Neuronal stem cell (in vitro differentiated cells): ENCODE results near the gene KIAA1671.

Source experiments
- DNase-seq: peaks from one replicate; pipeline ENCODE4 v3.0.0-alpha.2; 2013; ENCODE audit warnings: low spot score
- H2AFZ ChIP-seq: one replicate; pipeline ENCODE4 v1.6.1; 2013; ENCODE audit warnings: mild to moderate bottlenecking, low read length, inconsistent platforms
- H2AK5ac ChIP-seq: 2 replicates; pipeline ENCODE4 v1.6.1; 2013; ENCODE audit warnings: low read depth, mild to moderate bottlenecking, inconsistent platforms, low read length, moderate library complexity, mixed read lengths
- H2BK120ac ChIP-seq: 2 replicates; pipeline ENCODE4 v1.6.1; 2013; ENCODE audit warnings: low read depth, mild to moderate bottlenecking, inconsistent platforms, low read length, moderate library complexity, mixed read lengths
- H2BK12ac ChIP-seq: one replicate; pipeline ENCODE4 v1.6.1; 2013; ENCODE audit warnings: low read length, inconsistent platforms
- H2BK15ac ChIP-seq: 2 replicates; pipeline ENCODE4 v1.6.1; 2013; ENCODE audit warnings: mild to moderate bottlenecking, low read length, inconsistent platforms, mixed read lengths
- H2BK5ac ChIP-seq: one replicate; pipeline ENCODE4 v1.6.1; 2013; ENCODE audit warnings: inconsistent platforms, mild to moderate bottlenecking, low read length, moderate library complexity
- H3K14ac ChIP-seq: one replicate; pipeline ENCODE4 v1.6.1; 2013; ENCODE audit warnings: low read length, inconsistent platforms
- H3K18ac ChIP-seq: 2 replicates; pipeline ENCODE4 v1.6.1; 2013; ENCODE audit warnings: low read length, inconsistent platforms
- H3K23ac ChIP-seq: 2 replicates; pipeline ENCODE4 v1.6.1; 2013; ENCODE audit warnings: low read depth, mild to moderate bottlenecking, mixed read lengths, low read length, inconsistent platforms; ENCODE audit not compliant: poor library complexity
- H3K27ac ChIP-seq: replicated peaks from 3 replicates; pipeline ENCODE4 v1.5.1; 2013; ENCODE audit warnings: low read length, inconsistent platforms
- H3K27me3 ChIP-seq, 3 experiments: 2 replicates each; pipeline ENCODE4 v1.6.1; 2013; ENCODE audit warnings: low read length in 3 of 3, mild to moderate bottlenecking in 2 of 3, inconsistent platforms in 1 of 3, low read depth in 1 of 3, mixed read lengths in 1 of 3, moderate library complexity in 1 of 3; ENCODE audit not compliant: control insufficient read depth in 3 of 3, insufficient read depth in 3 of 3
- H3K36me3 ChIP-seq, 2 donors: replicated peaks in 1 of 2; 2 replicates each; pipeline ENCODE4 v1.6.1; 2013; ENCODE audit warnings: low read length in 2 of 2; ENCODE audit not compliant: control insufficient read depth in 2 of 2, insufficient read depth in 2 of 2
- H3K4ac ChIP-seq: 2 replicates; pipeline ENCODE4 v1.6.1; 2013; ENCODE audit warnings: inconsistent platforms, mild to moderate bottlenecking, low read length, moderate library complexity
- H3K4me1 ChIP-seq, 2 donors: 1 replicate in 1 of 2; 2 replicates in 1 of 2; pipeline ENCODE4 v1.6.1; 2013; ENCODE audit warnings: low read length in 2 of 2, low read depth in 1 of 2; ENCODE audit not compliant: control insufficient read depth in 2 of 2, insufficient read depth in 1 of 2
- H3K4me2 ChIP-seq: one replicate; pipeline ENCODE4 v1.6.1; 2013; ENCODE audit warnings: mild to moderate bottlenecking, low read length, inconsistent platforms; ENCODE audit not compliant: insufficient read depth, poor library complexity, severe bottlenecking
- H3K4me3 ChIP-seq, 2 donors: 2 replicates each; pipeline ENCODE4 v1.5.1; 2013; ENCODE audit warnings: low read length in 2 of 2, mild to moderate bottlenecking in 2 of 2, inconsistent platforms in 1 of 2, moderate library complexity in 1 of 2
- H3K79me1 ChIP-seq: one replicate; pipeline ENCODE4 v1.6.1; 2013; ENCODE audit warnings: low read depth, mild to moderate bottlenecking, inconsistent platforms, low read length, moderate library complexity
- H3K9ac ChIP-seq: one replicate; pipeline ENCODE4 v1.6.1; 2013; ENCODE audit warnings: mild to moderate bottlenecking, low read depth, low read length, inconsistent platforms; ENCODE audit not compliant: poor library complexity
- H3K9me3 ChIP-seq, 2 donors: replicated peaks in 1 of 2; 2 replicates each; pipeline versions ENCODE3 to v1.6.1; 2013; ENCODE audit warnings: low read length in 2 of 2, mild to moderate bottlenecking in 2 of 2, inconsistent platforms in 1 of 2, low read depth in 1 of 2, mixed read lengths in 1 of 2, moderate library complexity in 1 of 2; ENCODE audit not compliant: control insufficient read depth in 2 of 2, insufficient read depth in 1 of 2
- H4K8ac ChIP-seq: one replicate; pipeline ENCODE4 v1.6.1; 2013; ENCODE audit warnings: low read depth, mild to moderate bottlenecking, inconsistent platforms, low read length, moderate library complexity
- H4K91ac ChIP-seq: one replicate; pipeline ENCODE4 v1.6.1; 2013; ENCODE audit warnings: low read length, low read depth, mild to moderate bottlenecking, inconsistent platforms; ENCODE audit not compliant: poor library complexity
- WGBS, 2 donors: extraction: QIAGEN DNeasy Blood & Tissue Kit; methylation state at CpG; one replicate each; pipeline ENCODE4 v1.1.7; 2013; ENCODE audit warnings: missing lambda C conversion rate in 2 of 2, mixed read lengths in 1 of 2; ENCODE audit not compliant: insufficient read length in 2 of 2, insufficient replicate concordance in 1 of 2; ENCODE audit errors: extremely low coverage in 2 of 2; 5-methylcytosine and 5-hydroxymethylcytosine counted together

KIAA1671 gene

DNA sequence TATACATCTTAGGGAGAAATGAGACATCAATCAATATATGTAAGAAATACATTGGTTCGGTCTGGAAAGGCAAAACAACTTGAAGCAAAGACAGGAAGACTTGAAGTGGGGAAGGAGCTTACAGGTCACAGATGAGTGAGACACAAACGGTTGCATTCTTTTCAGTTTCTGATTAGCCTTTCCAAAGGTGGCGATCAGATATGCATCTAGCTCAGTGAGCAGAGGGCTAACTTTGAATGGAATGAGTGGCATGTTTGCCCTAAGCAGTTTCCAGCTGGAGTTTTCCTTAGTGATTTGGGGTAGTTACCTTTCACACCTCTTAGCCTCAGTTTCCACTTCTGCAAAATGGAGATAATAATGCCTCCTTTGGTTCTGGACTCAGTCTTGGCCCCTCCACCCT is 21.8 kb upstream of the KIAA1671 start:
- Histone ChIP-seq H3K4ac (no peak overlapping the region), H2BK5ac (no peak overlapping the region), H3K9me3 (peaks cover 0 to 2% of the 10 kb centered on the region in 2 donors), H3K4me3 (no peak overlapping the region), H4K91ac (no peak overlapping the region), H4K8ac (no peak overlapping the region), H2BK15ac (no peak overlapping the region), H2BK12ac (no peak overlapping the region), H3K79me1 (no peaks in the 10 kb centered on the region), H3K27ac (no peak overlapping the region), H2BK120ac (no peak overlapping the region), H2AFZ (no peak overlapping the region), H3K18ac (no peak overlapping the region), H3K9ac (no peak overlapping the region), H3K23ac (no peak overlapping the region), H3K4me1 (peaks cover 2 to 4% of the 10 kb centered on the region in 2 donors), H3K4me2 (no peak overlapping the region), H3K27me3 (no peaks in the 10 kb centered on the region), H3K14ac (no peak overlapping the region), H3K36me3 (no peaks in the 10 kb centered on the region), H2AK5ac (no peak overlapping the region)
- WGBS, 2 donors: no CpG with 5 or more reads among the region's 3 CpGs
- DNase-seq: no peak

DNA sequence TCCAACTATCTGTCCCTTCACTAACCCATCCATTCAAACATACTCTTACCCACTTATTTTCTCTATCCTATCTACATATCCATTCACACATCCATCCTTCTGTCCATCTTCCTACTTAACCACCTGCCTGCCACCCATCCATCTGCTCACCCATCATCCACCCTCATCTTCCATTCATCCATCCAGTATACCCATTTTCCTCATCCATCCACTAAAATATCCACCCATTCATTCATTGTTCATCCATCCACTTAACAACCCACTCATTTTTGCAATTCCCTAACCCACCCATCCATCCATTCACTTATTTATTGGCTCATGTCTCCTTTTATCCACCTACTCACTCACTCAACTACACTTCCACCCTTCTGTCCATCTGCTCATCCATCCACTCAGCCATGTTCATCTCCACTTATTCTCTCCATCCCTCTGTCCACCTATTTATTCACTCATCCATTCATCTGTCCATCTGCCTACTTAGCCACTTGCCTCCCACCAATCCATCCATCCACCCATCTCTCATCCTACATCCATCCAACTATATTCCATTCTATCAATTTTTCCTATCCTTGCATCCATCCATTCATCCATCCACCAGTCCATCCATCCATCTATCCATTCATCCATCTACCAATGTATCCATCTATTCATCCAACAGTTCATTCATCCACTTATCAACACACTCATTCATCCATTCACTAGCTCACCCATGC is 16.6 kb upstream of the KIAA1671 start:
- H3K14ac ChIP-seq: no peak overlapping the region
- no peak overlapping the region for H2BK5ac ChIP-seq
- no peak overlapping the region for H3K4me3 ChIP-seq
- no peak overlapping the region for H3K4me2 ChIP-seq
- H3K18ac ChIP-seq: no peak overlapping the region
- H2BK15ac ChIP-seq: no peak overlapping the region
- H3K27me3 ChIP-seq: peaks cover 0 to 3% (median 0%) of the 10 kb centered on the region in 3 experiments
- H3K9me3 ChIP-seq: no peaks in the 10 kb centered on the region
- H2AFZ ChIP-seq: no peak overlapping the region
- no peak overlapping the region for H4K8ac ChIP-seq
- no peak overlapping the region for H3K23ac ChIP-seq
- no peak overlapping the region for H3K27ac ChIP-seq
- H3K79me1 ChIP-seq: no peaks in the 10 kb centered on the region
- H3K4me1 ChIP-seq: peaks cover 2 to 5% of the 10 kb centered on the region in 2 donors
- H2BK120ac ChIP-seq: no peak overlapping the region
- no peak overlapping the region for H4K91ac ChIP-seq
- no peak overlapping the region for H2AK5ac ChIP-seq
- no peak overlapping the region for H3K9ac ChIP-seq
- no peak overlapping the region for H2BK12ac ChIP-seq
- no peaks in the 10 kb centered on the region for H3K36me3 ChIP-seq
- no peak overlapping the region for H3K4ac ChIP-seq
- DNase-seq: no peak

DNA sequence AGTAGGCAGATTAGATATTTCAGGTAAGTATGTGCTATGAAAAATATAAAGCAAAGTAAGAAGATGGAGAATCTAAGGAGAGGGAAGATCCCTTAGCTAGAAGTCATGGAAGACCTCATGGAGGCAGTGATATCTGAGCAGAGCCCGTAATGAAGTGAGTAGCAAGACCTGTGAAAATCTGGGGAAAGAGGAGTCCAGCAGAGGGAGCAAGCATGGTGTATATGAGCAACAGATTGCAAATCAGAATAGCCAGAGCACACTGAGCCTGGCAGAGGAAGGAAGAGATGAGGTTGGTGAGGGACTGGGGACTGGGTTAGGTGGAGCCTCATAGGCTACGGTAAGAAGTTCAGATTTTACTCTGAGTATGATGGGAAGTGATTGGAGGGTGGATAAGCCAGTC is 15.4 kb upstream of the KIAA1671 start:
- no peak overlapping the region for H3K4me3 ChIP-seq
- no peak overlapping the region for H4K8ac ChIP-seq
- no CpG with 5 or more reads among the region's 2 CpGs for WGBS, 2 donors
- no peaks in the 10 kb centered on the region for H3K79me1 ChIP-seq
- H3K18ac ChIP-seq: no peak overlapping the region
- no peak overlapping the region for H2AK5ac ChIP-seq
- H3K36me3 ChIP-seq: no peaks in the 10 kb centered on the region
- H2BK120ac ChIP-seq: no peak overlapping the region
- no peak overlapping the region for H3K23ac ChIP-seq
- no peak overlapping the region for H3K9ac ChIP-seq
- H3K4me2 ChIP-seq: no peak overlapping the region
- H2AFZ ChIP-seq: no peak overlapping the region
- H3K14ac ChIP-seq: no peak overlapping the region
- H3K4me1 ChIP-seq: peaks cover 2 to 5% of the 10 kb centered on the region in 2 donors
- H4K91ac ChIP-seq: no peak overlapping the region
- H3K27ac ChIP-seq: no peak overlapping the region
- H2BK12ac ChIP-seq: no peak overlapping the region
- H2BK5ac ChIP-seq: no peak overlapping the region
- no peak overlapping the region for H3K4ac ChIP-seq
- no peaks in the 10 kb centered on the region for H3K9me3 ChIP-seq
- H3K27me3 ChIP-seq: peaks cover 0 to 3% (median 0%) of the 10 kb centered on the region in 3 experiments
- DNase-seq: no peak
- H2BK15ac ChIP-seq: no peak overlapping the region

DNA sequence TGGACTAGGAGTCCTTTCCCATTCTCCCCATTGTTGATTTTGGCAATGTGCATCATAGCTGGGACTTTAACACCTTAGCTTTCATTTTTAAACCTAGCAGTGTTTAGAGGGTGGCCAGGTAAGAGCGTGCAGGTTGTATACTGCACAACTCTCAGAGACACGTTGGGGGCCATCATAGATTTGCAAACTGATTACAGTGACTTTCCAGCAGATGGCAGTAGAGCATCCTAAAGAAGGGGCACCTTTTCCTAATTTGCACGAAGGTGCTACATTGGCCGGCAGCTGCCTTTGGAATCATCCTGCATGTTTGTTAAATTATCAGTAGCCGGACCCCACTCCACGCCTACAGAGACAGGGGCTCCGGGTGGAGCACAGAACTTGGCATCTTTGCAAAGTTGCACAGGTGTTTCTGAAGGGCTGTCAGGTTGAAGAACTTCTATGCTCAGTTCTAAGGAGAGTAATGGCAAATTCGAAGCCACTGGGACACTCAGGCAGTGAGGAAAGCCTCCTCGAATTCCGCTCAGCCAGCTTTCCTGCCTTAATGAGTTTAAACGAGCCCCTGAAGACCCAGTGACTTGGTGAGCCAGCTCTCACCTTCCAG is 13.7 kb upstream of the KIAA1671 start:
- H3K4me1 ChIP-seq: peaks cover 2 to 5% of the 10 kb centered on the region in 2 donors
- no peak overlapping the region for H3K27ac ChIP-seq
- H2BK120ac ChIP-seq: no peak overlapping the region
- H4K8ac ChIP-seq: no peak overlapping the region
- H2AFZ ChIP-seq: no peak overlapping the region
- no peaks in the 10 kb centered on the region for H3K79me1 ChIP-seq
- no peak overlapping the region for H3K4me3 ChIP-seq
- H4K91ac ChIP-seq: no peak overlapping the region
- no CpG with 5 or more reads among the region's 11 CpGs for WGBS, 2 donors
- peaks cover 0 to 3% (median 0%) of the 10 kb centered on the region in 3 experiments for H3K27me3 ChIP-seq
- H2BK12ac ChIP-seq: no peak overlapping the region
- no peak overlapping the region for H2BK15ac ChIP-seq
- H3K9ac ChIP-seq: no peak overlapping the region
- no peak overlapping the region for H3K4ac ChIP-seq
- H3K18ac ChIP-seq: peak overlapping the region; percentile 22
- H2BK5ac ChIP-seq: no peak overlapping the region
- H3K4me2 ChIP-seq: no peak overlapping the region
- no peaks in the 10 kb centered on the region for H3K36me3 ChIP-seq
- no peaks in the 10 kb centered on the region for H3K9me3 ChIP-seq
- no peak overlapping the region for H2AK5ac ChIP-seq
- no peak overlapping the region for H3K23ac ChIP-seq
- no peak overlapping the region for H3K14ac ChIP-seq
- DNase-seq: no peak
